IMR-90 (cell line): Measurements from ENCODE around the gene HORMAD1. TPM values are rescaled to one million over a fixed set of nuclear protein-coding genes. Genes with fewer than 3 reads are reported as not detected.

ENCODE experiments used
- ATAC-seq: fragments of 200-7000 bp; cut with Tn5 transposase; 2 replicates; pipeline ENCODE4 v1.9.1; 2020; ENCODE audit warnings: low read depth, mild to moderate bottlenecking, moderate library complexity
- BruUV-seq: library from RNA; stranded (reverse); fragments of 400-500 nt; replicated peaks from 2 replicates; lab custom pipeline; 2021; lab: Mats Ljungman, UMichigan
- CTCF ChIA-PET: fragments of 300-600 bp; formaldehyde crosslinking; extraction: SDS; loops from one replicate; lab custom pipeline; 2021; ENCODE audit warnings: antibody characterized with exemption; lab: Yijun Ruan, JAX
- POLR2A ChIA-PET: fragments of 300-600 bp; sonication (Branson Sonifier 250); formaldehyde crosslinking; loops from one replicate; lab custom pipeline; 2022; ENCODE audit warnings: antibody characterized with exemption; ENCODE audit not compliant: unreplicated experiment; lab: Charles Lee
- DNase-seq: peaks from one replicate; pipeline ENCODE4 v3.0.0; 2013
- H2AFZ ChIP-seq: replicated peaks from 2 replicates; pipeline ENCODE3; 2013; ENCODE audit warnings: low read length, mild to moderate bottlenecking; ENCODE audit not compliant: poor library complexity
- H2AK5ac ChIP-seq: 2 replicates; pipeline ENCODE4 v1.6.1; 2013; ENCODE audit warnings: low read depth, low read length, inconsistent platforms
- H2AK9ac ChIP-seq: replicated peaks from 2 replicates; pipeline ENCODE3; 2013; ENCODE audit warnings: mild to moderate bottlenecking, low read depth, low read length, moderate library complexity; ENCODE audit not compliant: poor library complexity
- H2BK120ac ChIP-seq: 2 replicates; pipeline ENCODE4 v1.6.1; 2013; ENCODE audit warnings: low read depth, low read length, inconsistent platforms
- H2BK15ac ChIP-seq: 3 replicates; pipeline ENCODE4 v1.6.1; 2013; ENCODE audit warnings: low read depth, low read length, inconsistent platforms
- H2BK20ac ChIP-seq: 2 replicates; pipeline ENCODE4 v1.6.1; 2013; ENCODE audit warnings: low read depth, mild to moderate bottlenecking, inconsistent platforms, low read length, moderate library complexity
- H2BK5ac ChIP-seq: 2 replicates; pipeline ENCODE4 v1.6.1; 2013; ENCODE audit warnings: mild to moderate bottlenecking, low read depth, low read length, inconsistent platforms; ENCODE audit not compliant: poor library complexity, severe bottlenecking
- H3K14ac ChIP-seq: replicated peaks from 2 replicates; pipeline ENCODE4 v1.6.1; 2013; ENCODE audit warnings: low read depth, low read length, inconsistent platforms
- H3K18ac ChIP-seq: 2 replicates; pipeline ENCODE4 v1.6.1; 2013; ENCODE audit warnings: low read depth, low read length, control low read depth
- H3K23ac ChIP-seq: 2 replicates; pipeline ENCODE4 v1.6.1; 2013; ENCODE audit warnings: low read depth, low read length, inconsistent platforms
- H3K27ac ChIP-seq: 2 replicates; pipeline ENCODE4 v1.5.1; 2013; ENCODE audit warnings: mild to moderate bottlenecking, control low read depth, low read length; ENCODE audit not compliant: insufficient read depth
- H3K27me3 ChIP-seq: 2 replicates; pipeline ENCODE4 v1.6.1; 2013; ENCODE audit warnings: low read length; ENCODE audit not compliant: control insufficient read depth, insufficient read depth
- H3K36me3 ChIP-seq: 2 replicates; pipeline ENCODE4 v1.6.1; 2013; ENCODE audit warnings: low read length, mixed read lengths; ENCODE audit not compliant: control insufficient read depth, insufficient read depth
- H3K4ac ChIP-seq: 2 replicates; pipeline ENCODE4 v1.6.1; 2013; ENCODE audit warnings: low read depth, low read length, inconsistent platforms
- H3K4me1 ChIP-seq: 2 replicates; pipeline ENCODE4 v1.6.1; 2013; ENCODE audit warnings: low read length, mixed read lengths; ENCODE audit not compliant: control insufficient read depth, insufficient read depth
- H3K4me2 ChIP-seq: 2 replicates; pipeline ENCODE4 v1.6.1; 2013; ENCODE audit warnings: low read depth, mild to moderate bottlenecking, control low read depth, low read length, moderate library complexity
- H3K4me3 ChIP-seq: 2 replicates; pipeline ENCODE4 v1.5.1; 2013; ENCODE audit warnings: low read depth, mild to moderate bottlenecking, control low read depth, low read length, moderate library complexity; ENCODE audit not compliant: insufficient read depth
- H3K56ac ChIP-seq: 2 replicates; pipeline ENCODE4 v1.6.1; 2013; ENCODE audit warnings: low read length, inconsistent platforms; ENCODE audit not compliant: insufficient read depth; ENCODE audit errors: extremely low read depth
- H3K79me1 ChIP-seq, 2 experiments: 2 replicates each; pipeline ENCODE4 v1.6.1; 2013; ENCODE audit warnings: low read length in 2 of 2, inconsistent platforms in 1 of 2, low read depth in 1 of 2
- H3K9ac ChIP-seq: 2 replicates; pipeline ENCODE4 v1.6.1; 2013; ENCODE audit warnings: low read depth, low read length, control low read depth
- H3K9me1 ChIP-seq: 2 replicates; pipeline ENCODE4 v1.6.1; 2013; ENCODE audit warnings: low read length, inconsistent platforms; ENCODE audit not compliant: insufficient read depth
- H3K9me3 ChIP-seq: 2 replicates; pipeline ENCODE4 v1.6.1; 2013; ENCODE audit warnings: low read length; ENCODE audit not compliant: control insufficient read depth, insufficient read depth
- H4K20me1 ChIP-seq: 2 replicates; pipeline ENCODE4 v1.6.1; 2013; ENCODE audit warnings: low read length, inconsistent platforms; ENCODE audit not compliant: insufficient read depth
- H4K5ac ChIP-seq: 2 replicates; pipeline ENCODE4 v1.6.1; 2013; ENCODE audit warnings: mild to moderate bottlenecking, low read depth, low read length, control low read depth
- H4K8ac ChIP-seq, 2 experiments: 2 replicates each; pipeline ENCODE4 v1.6.1; 2013; ENCODE audit warnings: low read depth in 2 of 2, low read length in 2 of 2, control low read depth in 1 of 2, inconsistent platforms in 1 of 2
- H4K91ac ChIP-seq: 2 replicates; pipeline ENCODE4 v1.6.1; 2013; ENCODE audit warnings: low read depth, low read length, inconsistent platforms; ENCODE audit not compliant: insufficient read depth
- BHLHE40 ChIP-seq: fragments of 150-350 bp; IDR thresholded peaks from 2 replicates; pipeline ENCODE4 v1.6.1; 2016; ENCODE audit warnings: mild to moderate bottlenecking, low read depth, low read length
- CEBPB ChIP-seq: IDR thresholded peaks from 2 replicates; pipeline ENCODE4 v1.6.1; 2012; ENCODE audit warnings: low read depth, low read length, improper control_type of control experiment
- CHD1 ChIP-seq: IDR thresholded peaks from 2 replicates; pipeline ENCODE4 v1.6.1; 2012; ENCODE audit warnings: low read depth, low read length, improper control_type of control experiment
- ELK1 ChIP-seq: fragments of 150-350 bp; IDR thresholded peaks from 2 replicates; pipeline ENCODE4 v1.6.1; 2016; ENCODE audit warnings: low read depth, mild to moderate bottlenecking, low read length, moderate library complexity, borderline replicate concordance
- FOS ChIP-seq: fragments of 150-350 bp; IDR thresholded peaks from 2 replicates; pipeline ENCODE4 v1.6.1; 2016; ENCODE audit warnings: low read depth, low read length
- MAFK ChIP-seq: IDR thresholded peaks from 2 replicates; pipeline ENCODE4 v1.6.1; 2012; ENCODE audit warnings: low read depth, low read length, improper control_type of control experiment
- MAZ ChIP-seq: IDR thresholded peaks from 2 replicates; pipeline ENCODE4 v1.6.1; 2012; ENCODE audit warnings: low read depth, mild to moderate bottlenecking, low read length, improper control_type of control experiment, moderate library complexity, borderline replicate concordance
- MXI1 ChIP-seq: IDR thresholded peaks from 2 replicates; pipeline ENCODE4 v1.6.1; 2012; ENCODE audit warnings: low read depth, mild to moderate bottlenecking, low read length, moderate library complexity, borderline replicate concordance
- NFE2L2 ChIP-seq: fragments of 150-350 bp; IDR thresholded peaks from 2 replicates; pipeline ENCODE4 v1.6.1; 2016; ENCODE audit warnings: low read depth, mild to moderate bottlenecking, low read length
- POLR2A ChIP-seq: IDR thresholded peaks from 2 replicates; pipeline ENCODE4 v1.6.1; 2012; ENCODE audit warnings: mild to moderate bottlenecking, low read depth, low read length
- RAD21 ChIP-seq: IDR thresholded peaks from 2 replicates; pipeline ENCODE4 v1.6.1; 2012; ENCODE audit warnings: low read length, improper control_type of control experiment
- RCOR1 ChIP-seq: IDR thresholded peaks from 2 replicates; pipeline ENCODE4 v1.6.1; 2012; ENCODE audit warnings: mild to moderate bottlenecking, low read length, improper control_type of control experiment; ENCODE audit not compliant: insufficient replicate concordance
- RFX5 ChIP-seq: IDR thresholded peaks from 2 replicates; pipeline ENCODE4 v1.8.0; 2012; ENCODE audit warnings: low read depth, mild to moderate bottlenecking, low read length, moderate library complexity
- SMC3 ChIP-seq: fragments of 150-350 bp; IDR thresholded peaks from 2 replicates; pipeline ENCODE4 v1.6.1; 2016; ENCODE audit warnings: low read depth, mild to moderate bottlenecking, antibody characterized with exemption, low read length, moderate library complexity
- WGBS, 2 experiments: methylation state at CpG; one replicate each; pipeline versions ENCODE4 v1.1.5 to v1.1.7; 2013; ENCODE audit warnings: missing lambda C conversion rate in 2 of 2; ENCODE audit not compliant: insufficient read length in 1 of 2; ENCODE audit errors: extremely low coverage in 2 of 2; 5-methylcytosine and 5-hydroxymethylcytosine counted together
- dilution Hi-C: fragments of 300-500 bp; cut with HindIII; formaldehyde crosslinking; loops from one replicate; pipeline ENCODE4 v1.14.3; 2018; ENCODE audit warnings: low sequenced_read_pairs; ENCODE audit not compliant: unreplicated experiment
- in situ Hi-C: fragments of 300-500 bp; cut with MboI; formaldehyde crosslinking; loops from 3 replicates; pipeline ENCODE4 v1.14.3; 2019; ENCODE audit warnings: low sequenced_read_pairs, inconsistent platforms, mixed read lengths
- intact Hi-C: fragments of 100-400 bp; cut with micrococcal nuclease; formaldehyde crosslinking; loops from 2 replicates; pipeline ENCODE4 v1.10.0; 2022
- polyA plus RNA-seq, 3 experiments: library from polyadenylated mRNA; depleted of rRNA; stranded (reverse); fragments of >200 nt; gene quantifications; 2 replicates each; pipeline ENCODE4 v1.2.3, GENCODE V29; 2012; ENCODE audit warnings: low replicate concordance in 1 of 3
- total RNA-seq: library from RNA; depleted of rRNA; stranded (reverse); fragments of >200 nt; gene quantifications from 2 replicates; pipeline ENCODE4 v1.2.3, GENCODE V29; 2012
- TF ChIP-seq, protein P1 (sequence below): conservative IDR thresholded peaks from 2 replicates; pipeline ENCODE4 v1.5.1; 2012; ENCODE audit warnings: mild to moderate bottlenecking, low read depth, low read length, improper control_type of control experiment
- TF ChIP-seq, protein P2 (sequence below): fragments of 150-350 bp; IDR thresholded peaks from 2 replicates; pipeline ENCODE4 v1.6.1; 2017; ENCODE audit warnings: mild to moderate bottlenecking, antibody characterized with exemption, low read length, low read depth

HORMAD1 gene
- total and polyA plus RNA-seq, 2 of the 4 experiments (the other 2 are of a cell fraction), result not detected

DNA sequence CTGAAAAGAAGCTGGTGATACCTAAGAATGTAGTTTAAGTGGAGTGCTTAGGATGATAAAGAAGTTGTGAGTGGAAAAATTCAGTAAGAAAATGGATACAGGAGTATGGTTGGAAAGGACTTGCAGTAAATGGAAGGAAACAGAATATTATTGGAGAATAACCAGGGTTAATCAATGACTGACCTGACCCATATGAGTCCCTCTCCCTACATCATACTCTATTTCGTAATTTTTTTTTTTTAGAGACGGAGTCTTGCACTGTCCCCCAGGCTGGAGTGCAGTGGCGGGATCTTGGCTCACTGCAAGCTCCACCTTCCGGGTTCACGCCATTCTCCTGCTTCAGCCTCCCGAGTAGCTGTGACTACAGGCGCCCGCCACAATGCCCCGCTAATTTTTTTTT, 57.9 kb downstream of the HORMAD1 start:
- WGBS, 2 experiments, result 100% methylated on average over 7 of the region's 9 CpGs; no CpG with 5 or more reads in 1 of the 2 experiments

More for the DNA sequence above, 57.9 kb downstream of the HORMAD1 start:
- dilution Hi-C loops, result no loop called here
- no peak overlapping the region for H3K56ac ChIP-seq
- no peaks in the 10 kb centered on the region for H3K79me1 ChIP-seq
- TF ChIP-seq, protein P1, sequence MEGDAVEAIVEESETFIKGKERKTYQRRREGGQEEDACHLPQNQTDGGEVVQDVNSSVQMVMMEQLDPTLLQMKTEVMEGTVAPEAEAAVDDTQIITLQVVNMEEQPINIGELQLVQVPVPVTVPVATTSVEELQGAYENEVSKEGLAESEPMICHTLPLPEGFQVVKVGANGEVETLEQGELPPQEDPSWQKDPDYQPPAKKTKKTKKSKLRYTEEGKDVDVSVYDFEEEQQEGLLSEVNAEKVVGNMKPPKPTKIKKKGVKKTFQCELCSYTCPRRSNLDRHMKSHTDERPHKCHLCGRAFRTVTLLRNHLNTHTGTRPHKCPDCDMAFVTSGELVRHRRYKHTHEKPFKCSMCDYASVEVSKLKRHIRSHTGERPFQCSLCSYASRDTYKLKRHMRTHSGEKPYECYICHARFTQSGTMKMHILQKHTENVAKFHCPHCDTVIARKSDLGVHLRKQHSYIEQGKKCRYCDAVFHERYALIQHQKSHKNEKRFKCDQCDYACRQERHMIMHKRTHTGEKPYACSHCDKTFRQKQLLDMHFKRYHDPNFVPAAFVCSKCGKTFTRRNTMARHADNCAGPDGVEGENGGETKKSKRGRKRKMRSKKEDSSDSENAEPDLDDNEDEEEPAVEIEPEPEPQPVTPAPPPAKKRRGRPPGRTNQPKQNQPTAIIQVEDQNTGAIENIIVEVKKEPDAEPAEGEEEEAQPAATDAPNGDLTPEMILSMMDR, result no peak
- TF ChIP-seq MXI1, result no peak
- no peak for TF ChIP-seq SMC3
- TF ChIP-seq BHLHE40, result no peak
- no peak for TF ChIP-seq POLR2A
- no peak for TF ChIP-seq CEBPB
- no peak for TF ChIP-seq RCOR1
- TF ChIP-seq NFE2L2, result no peak
- TF ChIP-seq, protein P2, sequence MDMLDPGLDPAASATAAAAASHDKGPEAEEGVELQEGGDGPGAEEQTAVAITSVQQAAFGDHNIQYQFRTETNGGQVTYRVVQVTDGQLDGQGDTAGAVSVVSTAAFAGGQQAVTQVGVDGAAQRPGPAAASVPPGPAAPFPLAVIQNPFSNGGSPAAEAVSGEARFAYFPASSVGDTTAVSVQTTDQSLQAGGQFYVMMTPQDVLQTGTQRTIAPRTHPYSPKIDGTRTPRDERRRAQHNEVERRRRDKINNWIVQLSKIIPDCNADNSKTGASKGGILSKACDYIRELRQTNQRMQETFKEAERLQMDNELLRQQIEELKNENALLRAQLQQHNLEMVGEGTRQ, result no peak
- TF ChIP-seq MAFK, result no peak
- no peak for TF ChIP-seq MAZ
- TF ChIP-seq RAD21, result no peak
- no peak for TF ChIP-seq RFX5
- TF ChIP-seq CHD1, result no peak
- TF ChIP-seq ELK1, result no peak
- no peak for TF ChIP-seq FOS
- peaks cover 11% of the 10 kb centered on the region for H3K36me3 ChIP-seq
- no peak overlapping the region for H3K4me3 ChIP-seq
- ATAC-seq, result no peak
- no peak overlapping the region for H3K18ac ChIP-seq
- no peak overlapping the region for H4K91ac ChIP-seq
- H3K4me1 ChIP-seq, result no peaks in the 10 kb centered on the region
- no peak overlapping the region for H2BK20ac ChIP-seq
- no peak overlapping the region for H2AFZ ChIP-seq
- no peak overlapping the region for H3K14ac ChIP-seq
- H3K9me3 ChIP-seq, result no peaks in the 10 kb centered on the region
- no peak for DNase-seq
- no peaks in the 10 kb centered on the region for H3K9me1 ChIP-seq
- no peak overlapping the region for H3K23ac ChIP-seq
- no peak overlapping the region for H2BK5ac ChIP-seq
- no peaks in the 10 kb centered on the region for H4K20me1 ChIP-seq
- BruUV-seq, result no TSS peak
- no peak overlapping the region for H4K5ac ChIP-seq
- H3K27me3 ChIP-seq, result no peaks in the 10 kb centered on the region
- ChIA-PET CTCF (interaction anchor here (0.6 to 0.7 kb wide), 2 partner anchors 19 to 24 kb away, joined by 5 to 6 read pairs; no protein-coding TSS in a partner anchor), POLR2A (no interaction called here)
- no peak overlapping the region for H3K9ac ChIP-seq
- H2BK15ac ChIP-seq, result no peak overlapping the region
- no peak overlapping the region for H3K27ac ChIP-seq
- H3K4me2 ChIP-seq, result no peak overlapping the region
- in situ Hi-C loops, result no loop called here
- intact Hi-C loops, result no loop called here
- no peak overlapping the region for H4K8ac ChIP-seq
- H2AK9ac ChIP-seq, result no peak overlapping the region
- no peak overlapping the region for H2BK120ac ChIP-seq
- H3K4ac ChIP-seq, result no peak overlapping the region
- no peak overlapping the region for H2AK5ac ChIP-seq
